ENCODE measurements around the gene TMEM259.
A peak's percentile ranks its signal among the peaks of the same experiment; 100 is the strongest.
"Not testable (repeated sequence)": the region's sequence is repeated elsewhere in the genome, so short reads cannot be mapped to it uniquely, and the experiment has no call there.

The TMEM259 gene

GRCh38 chr19:1025960-1026782, 5.2 kb upstream of the TMEM259 start, which contains the start of gene CNN2:
TSS of gene CNN2 (plus strand) at chr19:1026608. CDS start at chr19:1026662, 54 bp downstream.
- H3K4me3 ChIP-seq (ENCODE audit: low read depth in 1 of 2, low read length in 2 of 2): peak within 1 kb of the TSS; percentile 72 to 78
- H3K27me3 ChIP-seq (ENCODE audit: control insufficient read depth in 1 of 2, insufficient read depth in 2 of 2, low read length in 2 of 2): no peaks in the 10 kb centered on the region
- peak within 1 kb of the TSS; percentile 85 for H3K27ac ChIP-seq (ENCODE audit: low read depth, low read length)
- no peaks in the 10 kb centered on the region for H3K9me3 ChIP-seq (ENCODE audit: control insufficient read depth in 1 of 2, low read length in 2 of 2)
- peak within 1 kb of the TSS; percentile 66 to 78 for H3K9ac ChIP-seq (ENCODE audit: low read depth in 1 of 2, low read length in 2 of 2)
- H3K36me3 ChIP-seq (ENCODE audit: control insufficient read depth in 1 of 2, insufficient read depth in 2 of 2, low read length in 2 of 2): peaks cover 0 to 3% of the 10 kb centered on the region in 2 donors
- peaks cover 0 to 32% of the 10 kb centered on the region in 2 donors for H3K4me1 ChIP-seq (ENCODE audit: control insufficient read depth in 1 of 2, insufficient read depth in 2 of 2, low read length in 2 of 2)

GRCh38 chr19:1025080-1025479, 4.2 kb upstream of the TMEM259 start:
- H3K9ac ChIP-seq (ENCODE audit: low read depth in 1 of 2, low read length in 2 of 2); H3K4me3 ChIP-seq (ENCODE audit: low read depth in 1 of 2, low read length in 2 of 2); H3K9me3 ChIP-seq (ENCODE audit: control insufficient read depth in 1 of 2, low read length in 2 of 2); H3K36me3 ChIP-seq (ENCODE audit: control insufficient read depth in 1 of 2, insufficient read depth in 2 of 2, low read length in 2 of 2); H3K27ac ChIP-seq (ENCODE audit: low read depth, low read length); H3K27me3 ChIP-seq (ENCODE audit: control insufficient read depth in 1 of 2, insufficient read depth in 2 of 2, low read length in 2 of 2): not testable (repeated sequence)
- H3K4me1 ChIP-seq (ENCODE audit: control insufficient read depth in 1 of 2, insufficient read depth in 2 of 2, low read length in 2 of 2): peaks cover 1 to 29% of the 10 kb centered on the region in 2 donors

- H3K9ac ChIP-seq (ENCODE audit: low read depth in 1 of 2, low read length in 2 of 2); H3K27ac ChIP-seq (ENCODE audit: low read depth, low read length); H3K9me3 ChIP-seq (ENCODE audit: control insufficient read depth in 1 of 2, low read length in 2 of 2); H3K4me3 ChIP-seq (ENCODE audit: low read depth in 1 of 2, low read length in 2 of 2); H3K36me3 ChIP-seq (ENCODE audit: control insufficient read depth in 1 of 2, insufficient read depth in 2 of 2, low read length in 2 of 2); H3K27me3 ChIP-seq (ENCODE audit: control insufficient read depth in 1 of 2, insufficient read depth in 2 of 2, low read length in 2 of 2): not testable (repeated sequence)
- H3K4me1 ChIP-seq (ENCODE audit: control insufficient read depth in 1 of 2, insufficient read depth in 2 of 2, low read length in 2 of 2): peaks cover 14 to 31% of the 10 kb centered on the region in 2 donors
Measured at GRCh38 chr19:1023883-1024188, 2.9 kb upstream of the TMEM259 start.

- Histone ChIP-seq H3K27me3 (ENCODE audit: control insufficient read depth in 1 of 2, insufficient read depth in 2 of 2, low read length in 2 of 2) (no peaks in the 10 kb centered on the region), H3K9ac (ENCODE audit: low read depth in 1 of 2, low read length in 2 of 2) (peak overlapping the region; percentile 85 to 91), H3K36me3 (ENCODE audit: control insufficient read depth in 1 of 2, insufficient read depth in 2 of 2, low read length in 2 of 2) (no peaks in the 10 kb centered on the region), H3K4me1 (ENCODE audit: control insufficient read depth in 1 of 2, insufficient read depth in 2 of 2, low read length in 2 of 2) (peaks cover 41 to 48% of the 10 kb centered on the region in 2 donors), H3K27ac (ENCODE audit: low read depth, low read length) (peak overlapping the region; percentile 66), H3K9me3 (ENCODE audit: control insufficient read depth in 1 of 2, low read length in 2 of 2) (no peaks in the 10 kb centered on the region), H3K4me3 (ENCODE audit: low read depth in 1 of 2, low read length in 2 of 2) (peak overlapping the region; percentile 85 to 94)
Measured at GRCh38 chr19:1019980-1020867, 699 bp downstream of the TMEM259 start.

GRCh38 chr19:1019616-1019961, 1.3 kb downstream of the TMEM259 start:
- no peaks in the 10 kb centered on the region for H3K36me3 ChIP-seq (ENCODE audit: control insufficient read depth in 1 of 2, insufficient read depth in 2 of 2, low read length in 2 of 2)
- no peak overlapping the region for H3K27ac ChIP-seq (ENCODE audit: low read depth, low read length)
- peaks cover 41 to 48% of the 10 kb centered on the region in 2 donors for H3K4me1 ChIP-seq (ENCODE audit: control insufficient read depth in 1 of 2, insufficient read depth in 2 of 2, low read length in 2 of 2)
- H3K9ac ChIP-seq (ENCODE audit: low read depth in 1 of 2, low read length in 2 of 2): peak overlapping the region; percentile 85 to 91
- no peaks in the 10 kb centered on the region for H3K27me3 ChIP-seq (ENCODE audit: control insufficient read depth in 1 of 2, insufficient read depth in 2 of 2, low read length in 2 of 2)
- peak overlapping the region; percentile 85 to 94 for H3K4me3 ChIP-seq (ENCODE audit: low read depth in 1 of 2, low read length in 2 of 2)
- no peaks in the 10 kb centered on the region for H3K9me3 ChIP-seq (ENCODE audit: control insufficient read depth in 1 of 2, low read length in 2 of 2)

GRCh38 chr19:1018932-1019615, 1.8 kb downstream of the TMEM259 start:
- peaks cover 41 to 48% of the 10 kb centered on the region in 2 donors for H3K4me1 ChIP-seq (ENCODE audit: control insufficient read depth in 1 of 2, insufficient read depth in 2 of 2, low read length in 2 of 2)
- H3K9ac ChIP-seq (ENCODE audit: low read depth in 1 of 2, low read length in 2 of 2): peak overlapping the region; percentile 85 to 91
- H3K9me3 ChIP-seq (ENCODE audit: control insufficient read depth in 1 of 2, low read length in 2 of 2): no peaks in the 10 kb centered on the region
- H3K36me3 ChIP-seq (ENCODE audit: control insufficient read depth in 1 of 2, insufficient read depth in 2 of 2, low read length in 2 of 2): peaks cover 0 to 3% of the 10 kb centered on the region in 2 donors
- H3K4me3 ChIP-seq (ENCODE audit: low read depth in 1 of 2, low read length in 2 of 2): peak overlapping the region; percentile 85 to 94
- H3K27me3 ChIP-seq (ENCODE audit: control insufficient read depth in 1 of 2, insufficient read depth in 2 of 2, low read length in 2 of 2): no peaks in the 10 kb centered on the region
- no peak overlapping the region for H3K27ac ChIP-seq (ENCODE audit: low read depth, low read length)

GRCh38 chr19:1018393-1018792, 2.5 kb downstream of the TMEM259 start:
- no peaks in the 10 kb centered on the region for H3K9me3 ChIP-seq (ENCODE audit: control insufficient read depth in 1 of 2, low read length in 2 of 2)
- peaks cover 0 to 9% of the 10 kb centered on the region in 2 donors for H3K36me3 ChIP-seq (ENCODE audit: control insufficient read depth in 1 of 2, insufficient read depth in 2 of 2, low read length in 2 of 2)
- no peak overlapping the region for H3K4me3 ChIP-seq (ENCODE audit: low read depth in 1 of 2, low read length in 2 of 2)
- peak overlapping the region in 1 of 2 donors; percentile 54 for H3K9ac ChIP-seq (ENCODE audit: low read depth in 1 of 2, low read length in 2 of 2)
- H3K4me1 ChIP-seq (ENCODE audit: control insufficient read depth in 1 of 2, insufficient read depth in 2 of 2, low read length in 2 of 2): peaks cover 41 to 48% of the 10 kb centered on the region in 2 donors
- no peaks in the 10 kb centered on the region for H3K27me3 ChIP-seq (ENCODE audit: control insufficient read depth in 1 of 2, insufficient read depth in 2 of 2, low read length in 2 of 2)
- no peak overlapping the region for H3K27ac ChIP-seq (ENCODE audit: low read depth, low read length)

- Histone ChIP-seq H3K9me3 (ENCODE audit: control insufficient read depth in 1 of 2, low read length in 2 of 2) (no peaks in the 10 kb centered on the region), H3K36me3 (ENCODE audit: control insufficient read depth in 1 of 2, insufficient read depth in 2 of 2, low read length in 2 of 2) (peaks cover 0 to 13% of the 10 kb centered on the region in 2 donors), H3K9ac (ENCODE audit: low read depth in 1 of 2, low read length in 2 of 2) (peak overlapping the region in 1 of 2 donors; percentile 54), H3K4me3 (ENCODE audit: low read depth in 1 of 2, low read length in 2 of 2) (peak overlapping the region in 1 of 2 donors; percentile 21), H3K27me3 (ENCODE audit: control insufficient read depth in 1 of 2, insufficient read depth in 2 of 2, low read length in 2 of 2) (no peaks in the 10 kb centered on the region), H3K4me1 (ENCODE audit: control insufficient read depth in 1 of 2, insufficient read depth in 2 of 2, low read length in 2 of 2) (peaks cover 41 to 48% of the 10 kb centered on the region in 2 donors), H3K27ac (ENCODE audit: low read depth, low read length) (no peak overlapping the region)
Measured at GRCh38 chr19:1017906-1018305, 3.0 kb downstream of the TMEM259 start.

GRCh38 chr19:1017115-1017905, 3.6 kb downstream of the TMEM259 start:
- Histone ChIP-seq H3K9ac (ENCODE audit: low read depth in 1 of 2, low read length in 2 of 2) (peak overlapping the region in 1 of 2 donors; percentile 54), H3K36me3 (ENCODE audit: control insufficient read depth in 1 of 2, insufficient read depth in 2 of 2, low read length in 2 of 2) (peaks cover 2 to 18% of the 10 kb centered on the region in 2 donors), H3K9me3 (ENCODE audit: control insufficient read depth in 1 of 2, low read length in 2 of 2) (no peaks in the 10 kb centered on the region), H3K27ac (ENCODE audit: low read depth, low read length) (no peak overlapping the region), H3K4me3 (ENCODE audit: low read depth in 1 of 2, low read length in 2 of 2) (peak overlapping the region; percentile 29 to 40), H3K27me3 (ENCODE audit: control insufficient read depth in 1 of 2, insufficient read depth in 2 of 2, low read length in 2 of 2) (no peaks in the 10 kb centered on the region), H3K4me1 (ENCODE audit: control insufficient read depth in 1 of 2, insufficient read depth in 2 of 2, low read length in 2 of 2) (peaks cover 41 to 48% of the 10 kb centered on the region in 2 donors)

All from duodenal mucosa (tissue), 2 donors.